ENCODE results near the gene TOX3. TPM values are rescaled to one million over a fixed set of nuclear protein-coding genes. Genes with fewer than 3 reads are reported as not detected.

Gene TOX3
- total and polyA plus RNA-seq, 2 of the 13 experiments (the other 11 are each of a cell fraction or from before 2014, with no cell fraction given): 14.5 to 98.6 TPM

- TF ChIP-seq HNRNPUL1 (IDR thresholded peaks at IDR 0.05; ENCODE audit: low read depth, low read length) (no peak), FOXM1 (CRISPR knock-in tag; IDR thresholded peaks at IDR 0.05) (no peak), POGZ (CRISPR knock-in tag; IDR thresholded peaks at IDR 0.05) (peak; percentile 62; the same call in 1 of the 2 replicates), THAP7 (CRISPR knock-in tag; IDR thresholded peaks at IDR 0.05) (no peak), HDAC1 (CRISPR knock-in tag; IDR thresholded peaks at IDR 0.05) (no peak), ZNF629 (CRISPR knock-in tag; conservative IDR thresholded peaks at IDR 0.05) (peak; percentile 28; the same call in 1 of the 2 replicates), SATB2 (CRISPR knock-in tag; IDR thresholded peaks at IDR 0.05) (no peak), SIN3B (IDR thresholded peaks at IDR 0.05; ENCODE audit: low read length) (no peak), KLF9 (CRISPR knock-in tag; IDR thresholded peaks at IDR 0.05; ENCODE audit: low read depth) (no peak), THYN1 (CRISPR knock-in tag; IDR thresholded peaks at IDR 0.05; ENCODE audit: borderline replicate concordance, low read depth) (no peak), RBAK (CRISPR knock-in tag; IDR thresholded peaks at IDR 0.05) (no peak), ZNF720 (CRISPR knock-in tag; IDR thresholded peaks at IDR 0.05) (no peak), THAP11 (CRISPR knock-in tag; IDR thresholded peaks at IDR 0.05) (no peak), ZNF207 (IDR thresholded peaks at IDR 0.05; ENCODE audit: borderline replicate concordance) (no peak), GPN1 (CRISPR knock-in tag; IDR thresholded peaks at IDR 0.05; ENCODE audit: borderline replicate concordance) (no peak), HNF4A (CRISPR knock-in tag; IDR thresholded peaks at IDR 0.05) (peak; percentile 89), ZNF496 (CRISPR knock-in tag; IDR thresholded peaks at IDR 0.05; ENCODE audit: insufficient replicate concordance) (no peak), ZBTB3 (CRISPR knock-in tag; IDR thresholded peaks at IDR 0.05; ENCODE audit: borderline replicate concordance, low read depth) (no peak)
- TF ChIP-seq, protein P1, sequence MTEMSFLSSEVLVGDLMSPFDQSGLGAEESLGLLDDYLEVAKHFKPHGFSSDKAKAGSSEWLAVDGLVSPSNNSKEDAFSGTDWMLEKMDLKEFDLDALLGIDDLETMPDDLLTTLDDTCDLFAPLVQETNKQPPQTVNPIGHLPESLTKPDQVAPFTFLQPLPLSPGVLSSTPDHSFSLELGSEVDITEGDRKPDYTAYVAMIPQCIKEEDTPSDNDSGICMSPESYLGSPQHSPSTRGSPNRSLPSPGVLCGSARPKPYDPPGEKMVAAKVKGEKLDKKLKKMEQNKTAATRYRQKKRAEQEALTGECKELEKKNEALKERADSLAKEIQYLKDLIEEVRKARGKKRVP (CRISPR knock-in tag; IDR thresholded peaks at IDR 0.05): no peak
- TF ChIP-seq, protein P2, sequence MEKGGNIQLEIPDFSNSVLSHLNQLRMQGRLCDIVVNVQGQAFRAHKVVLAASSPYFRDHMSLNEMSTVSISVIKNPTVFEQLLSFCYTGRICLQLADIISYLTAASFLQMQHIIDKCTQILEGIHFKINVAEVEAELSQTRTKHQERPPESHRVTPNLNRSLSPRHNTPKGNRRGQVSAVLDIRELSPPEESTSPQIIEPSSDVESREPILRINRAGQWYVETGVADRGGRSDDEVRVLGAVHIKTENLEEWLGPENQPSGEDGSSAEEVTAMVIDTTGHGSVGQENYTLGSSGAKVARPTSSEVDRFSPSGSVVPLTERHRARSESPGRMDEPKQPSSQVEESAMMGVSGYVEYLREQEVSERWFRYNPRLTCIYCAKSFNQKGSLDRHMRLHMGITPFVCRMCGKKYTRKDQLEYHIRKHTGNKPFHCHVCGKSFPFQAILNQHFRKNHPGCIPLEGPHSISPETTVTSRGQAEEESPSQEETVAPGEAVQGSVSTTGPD (CRISPR knock-in tag; IDR thresholded peaks at IDR 0.05): no peak
- TF ChIP-seq, protein P3, sequence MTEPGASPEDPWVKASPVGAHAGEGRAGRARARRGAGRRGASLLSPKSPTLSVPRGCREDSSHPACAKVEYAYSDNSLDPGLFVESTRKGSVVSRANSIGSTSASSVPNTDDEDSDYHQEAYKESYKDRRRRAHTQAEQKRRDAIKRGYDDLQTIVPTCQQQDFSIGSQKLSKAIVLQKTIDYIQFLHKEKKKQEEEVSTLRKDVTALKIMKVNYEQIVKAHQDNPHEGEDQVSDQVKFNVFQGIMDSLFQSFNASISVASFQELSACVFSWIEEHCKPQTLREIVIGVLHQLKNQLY (CRISPR knock-in tag; IDR thresholded peaks at IDR 0.05): no peak
- TF ChIP-seq, protein P4, sequence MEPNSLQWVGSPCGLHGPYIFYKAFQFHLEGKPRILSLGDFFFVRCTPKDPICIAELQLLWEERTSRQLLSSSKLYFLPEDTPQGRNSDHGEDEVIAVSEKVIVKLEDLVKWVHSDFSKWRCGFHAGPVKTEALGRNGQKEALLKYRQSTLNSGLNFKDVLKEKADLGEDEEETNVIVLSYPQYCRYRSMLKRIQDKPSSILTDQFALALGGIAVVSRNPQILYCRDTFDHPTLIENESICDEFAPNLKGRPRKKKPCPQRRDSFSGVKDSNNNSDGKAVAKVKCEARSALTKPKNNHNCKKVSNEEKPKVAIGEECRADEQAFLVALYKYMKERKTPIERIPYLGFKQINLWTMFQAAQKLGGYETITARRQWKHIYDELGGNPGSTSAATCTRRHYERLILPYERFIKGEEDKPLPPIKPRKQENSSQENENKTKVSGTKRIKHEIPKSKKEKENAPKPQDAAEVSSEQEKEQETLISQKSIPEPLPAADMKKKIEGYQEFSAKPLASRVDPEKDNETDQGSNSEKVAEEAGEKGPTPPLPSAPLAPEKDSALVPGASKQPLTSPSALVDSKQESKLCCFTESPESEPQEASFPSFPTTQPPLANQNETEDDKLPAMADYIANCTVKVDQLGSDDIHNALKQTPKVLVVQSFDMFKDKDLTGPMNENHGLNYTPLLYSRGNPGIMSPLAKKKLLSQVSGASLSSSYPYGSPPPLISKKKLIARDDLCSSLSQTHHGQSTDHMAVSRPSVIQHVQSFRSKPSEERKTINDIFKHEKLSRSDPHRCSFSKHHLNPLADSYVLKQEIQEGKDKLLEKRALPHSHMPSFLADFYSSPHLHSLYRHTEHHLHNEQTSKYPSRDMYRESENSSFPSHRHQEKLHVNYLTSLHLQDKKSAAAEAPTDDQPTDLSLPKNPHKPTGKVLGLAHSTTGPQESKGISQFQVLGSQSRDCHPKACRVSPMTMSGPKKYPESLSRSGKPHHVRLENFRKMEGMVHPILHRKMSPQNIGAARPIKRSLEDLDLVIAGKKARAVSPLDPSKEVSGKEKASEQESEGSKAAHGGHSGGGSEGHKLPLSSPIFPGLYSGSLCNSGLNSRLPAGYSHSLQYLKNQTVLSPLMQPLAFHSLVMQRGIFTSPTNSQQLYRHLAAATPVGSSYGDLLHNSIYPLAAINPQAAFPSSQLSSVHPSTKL (CRISPR knock-in tag; IDR thresholded peaks at IDR 0.05): peak; percentile 59
- TF ChIP-seq, protein P5, sequence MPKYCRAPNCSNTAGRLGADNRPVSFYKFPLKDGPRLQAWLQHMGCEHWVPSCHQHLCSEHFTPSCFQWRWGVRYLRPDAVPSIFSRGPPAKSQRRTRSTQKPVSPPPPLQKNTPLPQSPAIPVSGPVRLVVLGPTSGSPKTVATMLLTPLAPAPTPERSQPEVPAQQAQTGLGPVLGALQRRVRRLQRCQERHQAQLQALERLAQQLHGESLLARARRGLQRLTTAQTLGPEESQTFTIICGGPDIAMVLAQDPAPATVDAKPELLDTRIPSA (CRISPR knock-in tag; IDR thresholded peaks at IDR 0.05; ENCODE audit: borderline replicate concordance): no peak
These were observed 34.5 kb downstream of the TOX3 start (continued) for GRCh38 chr16:52512297-52512987.
